Astrocyte of the cerebellum (primary cell): ENCODE results near the gene EGFR.

ENCODE experiments used
- DNase-seq: peaks from one replicate; pipeline ENCODE4 v3.0.0-alpha.2; 2011; ENCODE audit warnings: low read depth
- H3K4me3 ChIP-seq: 2 replicates; pipeline ENCODE4 v1.5.1; 2011; ENCODE audit warnings: mild to moderate bottlenecking, low read depth, low read length, moderate library complexity
- CTCF ChIP-seq: IDR thresholded peaks from 2 replicates; pipeline ENCODE4 v1.5.1; 2012; ENCODE audit warnings: low read length, low read depth, moderate library complexity, mild to moderate bottlenecking; ENCODE audit errors: missing control alignments
- in situ Hi-C: cut with HindIII; loops from 2 replicates; pipeline ENCODE4 v1.10.0; 2017; ENCODE audit warnings: low sequenced_read_pairs

EGFR gene

GRCh38 chr7:55190511-55191160 is 171.8 kb downstream of the EGFR start:
- no peak overlapping the region for H3K4me3 ChIP-seq
- no peak for TF ChIP-seq CTCF
- in situ Hi-C loops = loop anchor here (5.0 kb wide), 1 partner anchor 413 kb away; no protein-coding TSS in a partner anchor
- DNase-seq = no peak

- no peak for DNase-seq
- in situ Hi-C loops = loop anchor here (5.0 kb wide), 1 partner anchor 414 kb away; no protein-coding TSS in a partner anchor
- TF ChIP-seq CTCF = no peak
- H3K4me3 ChIP-seq = no peak overlapping the region
Observed at GRCh38 chr7:55191161-55191925, 172.5 kb downstream of the EGFR start.

- no peak overlapping the region for H3K4me3 ChIP-seq
- peak; percentile 18 for TF ChIP-seq CTCF
- in situ Hi-C loops = loop anchor here (5.0 kb wide), 1 partner anchor 415 kb away; no protein-coding TSS in a partner anchor
- DNase-seq = no peak
Observed at GRCh38 chr7:55191926-55192692, 173.3 kb downstream of the EGFR start.

DNA sequence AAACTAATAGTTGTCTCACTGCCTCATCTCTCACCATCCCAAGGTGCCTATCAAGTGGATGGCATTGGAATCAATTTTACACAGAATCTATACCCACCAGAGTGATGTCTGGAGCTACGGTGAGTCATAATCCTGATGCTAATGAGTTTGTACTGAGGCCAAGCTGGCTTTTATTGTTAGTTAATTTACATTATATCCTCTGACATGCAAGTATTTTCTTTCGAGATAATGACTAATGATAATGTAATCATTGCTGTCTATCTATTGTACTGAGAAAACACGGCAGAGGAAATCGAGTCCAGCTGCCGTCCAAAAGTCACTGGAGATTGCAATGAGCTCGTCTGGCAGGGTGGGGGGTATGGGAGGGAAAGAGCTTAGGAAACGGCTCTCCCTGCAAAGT is 173.9 kb downstream of the EGFR start:
- no peak for TF ChIP-seq CTCF
- H3K4me3 ChIP-seq = no peak overlapping the region
- in situ Hi-C loops = loop anchor here (5.0 kb wide), 1 partner anchor 415 kb away; no protein-coding TSS in a partner anchor
- peak; percentile 72 for DNase-seq

- in situ Hi-C loops = loop anchor here (5.0 kb wide), 1 partner anchor 416 kb away; no protein-coding TSS in a partner anchor
- no peak for TF ChIP-seq CTCF
- no peak overlapping the region for H3K4me3 ChIP-seq
- DNase-seq = no peak
Observed at GRCh38 chr7:55193245-55193644, 174.4 kb downstream of the EGFR start.

GRCh38 chr7:55194522-55194921 is 175.7 kb downstream of the EGFR start:
- no peak for DNase-seq
- in situ Hi-C loops = loop anchor here (5.0 kb wide), 1 partner anchor 417 kb away; no protein-coding TSS in a partner anchor
- TF ChIP-seq CTCF = no peak
- no peak overlapping the region for H3K4me3 ChIP-seq
